ENCODE measurements around the gene TPD52L1. TPM values are rescaled to one million over a fixed set of nuclear protein-coding genes. Genes with fewer than 3 reads are reported as not detected.

TPD52L1 gene
- total and polyA plus RNA-seq, 2 experiments from 2014 or later: 5.1 to 12.3 TPM

DNA sequence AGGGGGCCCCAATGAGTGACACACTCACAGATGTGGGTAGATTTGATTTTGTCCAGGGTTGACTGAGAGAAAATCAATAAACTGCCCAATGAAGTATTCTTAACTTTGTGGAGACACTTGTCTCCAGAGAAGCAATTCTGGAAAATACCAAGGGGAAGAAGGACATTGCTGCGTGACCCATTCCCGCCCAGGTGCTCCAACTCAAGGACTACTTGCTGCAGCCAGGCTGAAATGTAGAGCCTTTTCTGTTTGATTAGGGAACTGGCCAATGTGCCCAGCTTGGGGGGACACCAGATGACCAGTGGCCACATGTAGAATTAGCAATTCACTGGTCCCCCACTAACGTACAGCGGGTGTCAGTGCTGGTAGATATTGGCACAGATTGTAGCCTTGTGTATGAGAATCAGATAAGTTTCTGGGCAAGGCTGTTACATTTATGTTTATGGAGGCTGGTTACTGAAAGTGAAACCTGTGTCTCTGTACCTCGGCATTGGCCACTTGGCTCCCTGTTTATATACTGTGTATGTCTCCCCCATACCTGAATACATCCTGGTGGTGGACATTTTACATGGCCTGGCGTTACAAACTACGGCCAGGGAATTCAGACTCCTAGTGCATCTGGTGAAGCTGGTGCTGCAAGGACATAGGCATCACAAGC is 115.9 kb downstream of the TPD52L1 start:
- no peaks in the 10 kb centered on the region for H3F3A ChIP-seq (ENCODE audit: insufficient read depth)
- H3K4me2 ChIP-seq (ENCODE audit: unreplicated experiment): no peak overlapping the region
- TF ChIP-seq EZH2phosphoT487 (IDR thresholded peaks at IDR 0.05; ENCODE audit: insufficient read depth, low read depth): no peak
- no peak for TF ChIP-seq EZH2 (IDR thresholded peaks at IDR 0.05; ENCODE audit: insufficient read depth, poor library complexity, severe bottlenecking)
- H3K79me2 ChIP-seq (ENCODE audit: insufficient read depth): no peaks in the 10 kb centered on the region
- no peaks in the 10 kb centered on the region for H3K27me3 ChIP-seq (replicated peaks; ENCODE audit: insufficient read depth)
- H3K4me3 ChIP-seq: no peak overlapping the region
- no peaks in the 10 kb centered on the region for H3K9me3 ChIP-seq (ENCODE audit: low read depth)
- no peak for DNase-seq
- no peaks in the 10 kb centered on the region for H4K20me1 ChIP-seq (ENCODE audit: insufficient read depth)
- H2AFZ ChIP-seq: no peak overlapping the region
- in situ Hi-C loops (cut with MboI): no loop called here
- no peaks in the 10 kb centered on the region for H3K36me3 ChIP-seq (ENCODE audit: low read depth)
- whole genome bisulfite sequencing, 2 experiments (ENCODE audit: low coverage in 1 of 2, low lambda C conversion rate in 2 of 2, missing lambda C conversion rate in 2 of 2): 96% methylated on average over 7 of the region's 7 CpGs
- H3K9ac ChIP-seq: no peak overlapping the region
- H3K27ac ChIP-seq: no peak overlapping the region
- no peaks in the 10 kb centered on the region for H3K4me1 ChIP-seq (ENCODE audit: insufficient read depth)
- H3K9me2 ChIP-seq (ENCODE audit: insufficient read depth): no peaks in the 10 kb centered on the region

DNA sequence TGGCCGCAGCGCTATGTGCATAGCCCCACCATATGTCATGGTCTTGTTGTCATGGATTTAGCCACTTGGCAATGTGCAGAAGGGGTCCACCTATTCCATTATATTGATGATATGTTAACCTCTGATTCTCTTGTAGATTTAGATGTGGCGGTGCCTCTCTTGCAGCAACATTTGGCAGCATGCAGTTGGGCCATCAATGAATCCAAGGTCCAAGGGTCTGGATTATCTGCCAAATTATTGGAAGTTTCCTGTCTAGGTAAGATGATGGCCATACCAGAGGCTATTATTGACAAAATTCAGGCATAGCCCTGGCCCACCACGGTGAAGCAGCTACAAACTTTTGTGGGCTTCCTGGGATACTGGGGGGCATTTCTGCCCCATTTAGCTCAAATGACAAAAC is 116.8 kb downstream of the TPD52L1 start:
- no peaks in the 10 kb centered on the region for H3K4me1 ChIP-seq (ENCODE audit: insufficient read depth)
- H3K27ac ChIP-seq: no peak overlapping the region
- H3K4me3 ChIP-seq: no peak overlapping the region
- in situ Hi-C loops (cut with MboI): no loop called here
- H3K9me3 ChIP-seq (ENCODE audit: low read depth): no peaks in the 10 kb centered on the region
- H3F3A ChIP-seq (ENCODE audit: insufficient read depth): no peaks in the 10 kb centered on the region
- H3K9me2 ChIP-seq (ENCODE audit: insufficient read depth): no peaks in the 10 kb centered on the region
- no peak for TF ChIP-seq EZH2 (IDR thresholded peaks at IDR 0.05; ENCODE audit: insufficient read depth, poor library complexity, severe bottlenecking)
- no peak for TF ChIP-seq EZH2phosphoT487 (IDR thresholded peaks at IDR 0.05; ENCODE audit: insufficient read depth, low read depth)
- no peak overlapping the region for H3K4me2 ChIP-seq (ENCODE audit: unreplicated experiment)
- peaks cover 5% of the 10 kb centered on the region; the same call in 1 of the 2 replicates for H3K36me3 ChIP-seq (ENCODE audit: low read depth)
- H4K20me1 ChIP-seq (ENCODE audit: insufficient read depth): no peaks in the 10 kb centered on the region
- H3K27me3 ChIP-seq (replicated peaks; ENCODE audit: insufficient read depth): no peaks in the 10 kb centered on the region
- WGBS, 2 experiments (ENCODE audit: low coverage in 1 of 2, low lambda C conversion rate in 2 of 2, missing lambda C conversion rate in 2 of 2): 99 to 100% methylated on average over 4 of the region's 4 CpGs
- H2AFZ ChIP-seq: no peak overlapping the region
- DNase-seq: no peak
- H3K79me2 ChIP-seq (ENCODE audit: insufficient read depth): no peaks in the 10 kb centered on the region
- H3K9ac ChIP-seq: no peak overlapping the region

DNA sequence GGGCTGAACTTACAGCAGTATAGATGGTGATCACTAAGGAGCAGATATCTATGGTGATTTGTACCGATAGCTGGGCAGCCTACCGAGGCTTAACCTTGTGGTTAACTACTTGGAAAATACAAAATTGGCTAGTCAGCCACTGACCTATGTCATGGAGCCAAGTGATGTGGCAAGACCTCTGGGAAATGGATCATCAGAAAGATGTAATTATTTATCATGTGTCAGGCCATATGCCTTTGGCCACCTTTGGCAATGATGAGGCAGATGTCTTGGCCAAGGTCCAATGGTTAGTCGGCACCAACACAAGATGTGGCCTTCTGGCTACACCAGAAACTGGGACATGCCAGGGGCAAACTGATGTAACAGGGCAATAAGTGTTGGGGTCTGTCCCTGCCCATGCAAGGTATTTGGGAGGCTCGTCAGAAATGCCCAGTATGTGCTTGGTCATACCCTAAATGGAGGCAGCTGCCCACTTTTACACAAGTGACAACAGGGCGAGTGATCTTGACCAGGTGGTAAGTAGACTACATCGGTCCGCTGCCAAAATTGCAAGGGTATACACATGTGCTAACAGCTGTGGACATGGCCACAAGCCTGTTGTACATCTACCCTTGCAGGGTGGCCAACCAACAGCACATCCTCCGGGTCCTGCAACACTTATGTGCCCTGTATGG is 118.0 kb downstream of the TPD52L1 start:
- Histone ChIP-seq H2AFZ (no peak overlapping the region), H3K27me3 (replicated peaks; ENCODE audit: insufficient read depth) (no peaks in the 10 kb centered on the region), H3K79me2 (ENCODE audit: insufficient read depth) (no peaks in the 10 kb centered on the region), H3K9ac (no peak overlapping the region), H3K27ac (no peak overlapping the region), H3F3A (ENCODE audit: insufficient read depth) (no peaks in the 10 kb centered on the region), H3K36me3 (ENCODE audit: low read depth) (peaks cover 14% of the 10 kb centered on the region; the same call in 1 of the 2 replicates), H3K4me3 (no peak overlapping the region), H3K9me3 (ENCODE audit: low read depth) (no peaks in the 10 kb centered on the region), H3K4me2 (ENCODE audit: unreplicated experiment) (no peak overlapping the region), H4K20me1 (ENCODE audit: insufficient read depth) (no peaks in the 10 kb centered on the region), H3K9me2 (ENCODE audit: insufficient read depth) (no peaks in the 10 kb centered on the region), H3K4me1 (ENCODE audit: insufficient read depth) (no peaks in the 10 kb centered on the region)
- no peak for TF ChIP-seq EZH2 (IDR thresholded peaks at IDR 0.05; ENCODE audit: insufficient read depth, poor library complexity, severe bottlenecking)
- TF ChIP-seq EZH2phosphoT487 (IDR thresholded peaks at IDR 0.05; ENCODE audit: insufficient read depth, low read depth): no peak
- DNase-seq: peak; percentile 14
- WGBS, 2 experiments (ENCODE audit: low coverage in 1 of 2, low lambda C conversion rate in 2 of 2, missing lambda C conversion rate in 2 of 2): 99% methylated on average over 8 of the region's 8 CpGs
- in situ Hi-C loops (cut with MboI): no loop called here

DNA sequence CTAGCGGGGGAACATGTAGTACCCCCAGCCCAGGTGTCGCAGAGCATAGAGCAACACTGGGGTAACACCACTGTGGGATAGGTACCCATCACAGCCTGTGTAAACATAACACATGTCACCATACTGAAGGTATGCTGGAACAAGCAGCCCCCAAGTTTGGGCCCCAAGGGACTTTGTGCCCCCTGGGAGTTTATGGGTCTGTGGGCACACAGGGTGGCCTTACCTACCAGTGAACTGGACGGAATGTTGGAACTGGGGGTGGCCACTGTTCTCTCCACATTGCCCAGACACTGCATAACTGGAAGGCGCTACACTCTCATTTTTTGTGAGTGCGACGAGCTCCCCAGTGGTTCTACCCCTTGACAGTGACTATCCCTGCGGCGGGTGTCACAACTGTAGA is 119.7 kb downstream of the TPD52L1 start:
- Histone ChIP-seq H3K9me3 (ENCODE audit: low read depth) (no peaks in the 10 kb centered on the region), H3K4me2 (ENCODE audit: unreplicated experiment) (no peak overlapping the region), H3K9ac (no peak overlapping the region), H3K36me3 (ENCODE audit: low read depth) (peaks cover 18% of the 10 kb centered on the region; the same call in 1 of the 2 replicates), H3K4me1 (ENCODE audit: insufficient read depth) (no peaks in the 10 kb centered on the region), H2AFZ (no peak overlapping the region), H3K9me2 (ENCODE audit: insufficient read depth) (no peaks in the 10 kb centered on the region), H4K20me1 (ENCODE audit: insufficient read depth) (no peaks in the 10 kb centered on the region), H3K79me2 (ENCODE audit: insufficient read depth) (no peaks in the 10 kb centered on the region; the same call in 1 of the 2 replicates), H3K4me3 (no peak overlapping the region), H3K27ac (no peak overlapping the region), H3K27me3 (replicated peaks; ENCODE audit: insufficient read depth) (no peaks in the 10 kb centered on the region), H3F3A (ENCODE audit: insufficient read depth) (no peaks in the 10 kb centered on the region)
- 97 to 98% methylated on average over 8 of the region's 8 CpGs for WGBS, 2 experiments (ENCODE audit: low coverage in 1 of 2, low lambda C conversion rate in 2 of 2, missing lambda C conversion rate in 2 of 2)
- in situ Hi-C loops (cut with MboI): no loop called here
- no peak for TF ChIP-seq EZH2 (IDR thresholded peaks at IDR 0.05; ENCODE audit: insufficient read depth, poor library complexity, severe bottlenecking)
- DNase-seq: no peak
